ENCODE data around the gene PPM1N. TPM values are rescaled to one million over a fixed set of nuclear protein-coding genes. Genes with fewer than 3 reads are reported as not detected.

The PPM1N gene
- total and polyA plus RNA-seq, 2 experiments from 2014 or later = 0.32 to 0.63 TPM

- no peaks in the 10 kb centered on the region for H3K27me3 ChIP-seq (replicated peaks; ENCODE audit: insufficient read depth)
- WGBS, 2 experiments (ENCODE audit: low coverage in 1 of 2, low lambda C conversion rate in 2 of 2, missing lambda C conversion rate in 2 of 2) = 1 to 2% methylated on average over 8 to 18 of the region's 19 CpGs
- peaks cover 10% of the 10 kb centered on the region; the same call in 1 of the 2 replicates for H3K4me1 ChIP-seq (ENCODE audit: insufficient read depth)
- TF ChIP-seq EZH2 (IDR thresholded peaks at IDR 0.05; ENCODE audit: insufficient read depth, poor library complexity, severe bottlenecking) (no peak), EZH2phosphoT487 (IDR thresholded peaks at IDR 0.05; ENCODE audit: insufficient read depth, low read depth) (no peak)
- peaks cover 27% of the 10 kb centered on the region for H3K79me2 ChIP-seq (ENCODE audit: insufficient read depth)
- in situ Hi-C loops (cut with MboI) = no loop called here
- H3K36me3 ChIP-seq (ENCODE audit: low read depth) = no peaks in the 10 kb centered on the region
- peak overlapping the region; percentile 100 for H3K27ac ChIP-seq
- H3K4me2 ChIP-seq (ENCODE audit: unreplicated experiment) = peak overlapping the region; percentile 100
- no peaks in the 10 kb centered on the region; the same call in 1 of the 2 replicates for H3F3A ChIP-seq (ENCODE audit: insufficient read depth)
- H2AFZ ChIP-seq = peak overlapping the region; percentile 46; the same call in 1 of the 2 replicates
- H3K9me2 ChIP-seq (ENCODE audit: insufficient read depth) = no peaks in the 10 kb centered on the region
- H4K20me1 ChIP-seq (ENCODE audit: insufficient read depth) = no peaks in the 10 kb centered on the region
- peak; percentile 87 for DNase-seq
- peak overlapping the region; percentile 96 for H3K4me3 ChIP-seq
- no peaks in the 10 kb centered on the region for H3K9me3 ChIP-seq (ENCODE audit: low read depth)
- peak overlapping the region; percentile 100 for H3K9ac ChIP-seq
Measured at GRCh38 chr19:45468803-45469131, 29.5 kb upstream of the PPM1N start.

DNA sequence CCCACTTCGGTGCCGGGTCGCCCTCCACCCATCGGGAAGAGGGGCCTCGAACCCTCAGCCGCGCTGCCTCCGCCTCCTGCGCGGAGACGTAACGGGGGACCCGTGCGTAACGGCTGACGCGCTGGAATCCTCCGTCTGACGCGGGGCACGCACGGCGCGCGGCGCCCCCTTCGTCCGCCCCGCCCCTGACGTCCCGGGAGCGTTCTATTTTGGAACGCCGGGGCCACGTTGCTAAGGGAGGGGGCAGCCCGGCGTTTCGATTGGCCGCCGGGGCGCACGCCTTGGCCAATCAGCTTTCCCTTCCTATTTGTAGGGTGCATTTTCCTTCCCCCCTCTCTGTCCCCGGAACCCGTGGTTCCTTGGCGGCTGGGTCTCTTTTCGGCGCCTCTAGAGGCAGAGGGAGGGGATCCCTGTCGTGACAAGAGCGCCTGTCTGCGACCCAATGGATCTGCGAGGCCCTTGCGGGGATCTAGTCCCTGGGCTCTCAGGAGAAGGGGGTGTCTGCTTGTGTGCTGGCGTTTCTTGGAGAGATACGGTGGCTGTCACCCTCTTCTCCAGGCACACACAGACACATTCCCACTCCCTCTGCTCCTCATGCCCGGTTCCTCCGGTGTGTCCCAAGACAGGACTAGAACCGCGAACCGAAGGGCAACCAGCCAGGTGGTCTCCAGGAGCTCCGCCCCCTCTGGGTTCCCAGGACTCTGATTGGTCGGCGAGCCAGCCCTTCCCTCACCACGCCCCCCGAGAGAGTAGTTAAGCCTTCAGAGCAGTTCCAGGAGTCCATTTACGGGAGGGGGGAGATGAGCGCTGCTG lies 28.9 kb upstream of the PPM1N start:
- Histone ChIP-seq H3K79me2 (ENCODE audit: insufficient read depth) (peaks cover 27% of the 10 kb centered on the region), H3K4me2 (ENCODE audit: unreplicated experiment) (peak overlapping the region; percentile 100), H3K9ac (peak overlapping the region; percentile 100), H3K27ac (peak overlapping the region; percentile 100), H4K20me1 (ENCODE audit: insufficient read depth) (no peaks in the 10 kb centered on the region), H3K36me3 (ENCODE audit: low read depth) (no peaks in the 10 kb centered on the region), H3F3A (ENCODE audit: insufficient read depth) (no peaks in the 10 kb centered on the region; the same call in 1 of the 2 replicates), H3K27me3 (replicated peaks; ENCODE audit: insufficient read depth) (no peaks in the 10 kb centered on the region), H2AFZ (peak overlapping the region; percentile 65), H3K4me3 (peak overlapping the region; percentile 96), H3K4me1 (ENCODE audit: insufficient read depth) (peaks cover 10% of the 10 kb centered on the region; the same call in 1 of the 2 replicates), H3K9me3 (ENCODE audit: low read depth) (no peaks in the 10 kb centered on the region), H3K9me2 (ENCODE audit: insufficient read depth) (no peaks in the 10 kb centered on the region)
- in situ Hi-C loops (cut with MboI) = no loop called here
- 0% methylated on average over 34 to 61 of the region's 66 CpGs for WGBS, 2 experiments (ENCODE audit: low coverage in 1 of 2, low lambda C conversion rate in 2 of 2, missing lambda C conversion rate in 2 of 2)
- DNase-seq = peak; percentile 98
- TF ChIP-seq EZH2phosphoT487 (IDR thresholded peaks at IDR 0.05; ENCODE audit: insufficient read depth, low read depth) (no peak), EZH2 (IDR thresholded peaks at IDR 0.05; ENCODE audit: insufficient read depth, poor library complexity, severe bottlenecking) (no peak)

- 24 to 36% methylated on average over 24 to 33 of the region's 33 CpGs for WGBS, 2 experiments (ENCODE audit: low coverage in 1 of 2, low lambda C conversion rate in 2 of 2, missing lambda C conversion rate in 2 of 2)
- Histone ChIP-seq H3K9me2 (ENCODE audit: insufficient read depth) (no peaks in the 10 kb centered on the region), H3K4me1 (ENCODE audit: insufficient read depth) (peaks cover 10% of the 10 kb centered on the region; the same call in 1 of the 2 replicates), H2AFZ (0 out of 2 replicates have a peak overlapping the region, but pooled peaks have one; percentile 65), H3K9me3 (ENCODE audit: low read depth) (no peaks in the 10 kb centered on the region), H4K20me1 (ENCODE audit: insufficient read depth) (no peaks in the 10 kb centered on the region), H3K27ac (peak overlapping the region; percentile 100), H3K27me3 (replicated peaks; ENCODE audit: insufficient read depth) (no peaks in the 10 kb centered on the region), H3K4me3 (peak overlapping the region; percentile 96), H3K79me2 (ENCODE audit: insufficient read depth) (peaks cover 27% of the 10 kb centered on the region), H3K36me3 (ENCODE audit: low read depth) (no peaks in the 10 kb centered on the region), H3K4me2 (ENCODE audit: unreplicated experiment) (peak overlapping the region; percentile 99), H3F3A (ENCODE audit: insufficient read depth) (peaks cover 7% of the 10 kb centered on the region), H3K9ac (peak overlapping the region; percentile 100)
- TF ChIP-seq EZH2 (IDR thresholded peaks at IDR 0.05; ENCODE audit: insufficient read depth, poor library complexity, severe bottlenecking) (no peak), EZH2phosphoT487 (IDR thresholded peaks at IDR 0.05; ENCODE audit: insufficient read depth, low read depth) (no peak)
- in situ Hi-C loops (cut with MboI) = no loop called here
- peak; percentile 90 for DNase-seq
Measured at GRCh38 chr19:45469945-45470761, 28.1 kb upstream of the PPM1N start.

- Histone ChIP-seq H3K4me3 (no peak overlapping the region), H3K4me2 (ENCODE audit: unreplicated experiment) (no peak overlapping the region)
Measured at GRCh38 chr19:45470762-45471081, 27.5 kb upstream of the PPM1N start.

More at GRCh38 chr19:45470762-45471081, 27.5 kb upstream of the PPM1N start:
- in situ Hi-C loops (cut with MboI) = no loop called here
- Histone ChIP-seq H3K9ac (peak overlapping the region; percentile 100), H4K20me1 (ENCODE audit: insufficient read depth) (no peaks in the 10 kb centered on the region), H3K9me2 (ENCODE audit: insufficient read depth) (no peaks in the 10 kb centered on the region), H3K27ac (peak overlapping the region; percentile 100), H3K4me1 (ENCODE audit: insufficient read depth) (peaks cover 10% of the 10 kb centered on the region; the same call in 1 of the 2 replicates), H3K36me3 (ENCODE audit: low read depth) (no peaks in the 10 kb centered on the region), H3K9me3 (ENCODE audit: low read depth) (no peaks in the 10 kb centered on the region), H3F3A (ENCODE audit: insufficient read depth) (peaks cover 12% of the 10 kb centered on the region), H3K79me2 (ENCODE audit: insufficient read depth) (peaks cover 28% of the 10 kb centered on the region), H2AFZ (no peak overlapping the region), H3K27me3 (replicated peaks; ENCODE audit: insufficient read depth) (no peaks in the 10 kb centered on the region)
- TF ChIP-seq EZH2phosphoT487 (IDR thresholded peaks at IDR 0.05; ENCODE audit: insufficient read depth, low read depth) (no peak), EZH2 (IDR thresholded peaks at IDR 0.05; ENCODE audit: insufficient read depth, poor library complexity, severe bottlenecking) (no peak)
- WGBS, 2 experiments (ENCODE audit: low coverage in 1 of 2, low lambda C conversion rate in 2 of 2, missing lambda C conversion rate in 2 of 2) = 96 to 97% methylated on average over 10 to 15 of the region's 15 CpGs
- DNase-seq = no peak
